ENCODE results near the gene PRAMEF9. TPM values are rescaled to one million over a fixed set of nuclear protein-coding genes. Genes with fewer than 3 reads are reported as not detected.
"Not testable (repeated sequence)": the region's sequence is repeated elsewhere in the genome, so short reads cannot be mapped to it uniquely, and the experiment has no call there.

The PRAMEF9 gene
- total and polyA plus RNA-seq, 10 donors = not detected

DNA sequence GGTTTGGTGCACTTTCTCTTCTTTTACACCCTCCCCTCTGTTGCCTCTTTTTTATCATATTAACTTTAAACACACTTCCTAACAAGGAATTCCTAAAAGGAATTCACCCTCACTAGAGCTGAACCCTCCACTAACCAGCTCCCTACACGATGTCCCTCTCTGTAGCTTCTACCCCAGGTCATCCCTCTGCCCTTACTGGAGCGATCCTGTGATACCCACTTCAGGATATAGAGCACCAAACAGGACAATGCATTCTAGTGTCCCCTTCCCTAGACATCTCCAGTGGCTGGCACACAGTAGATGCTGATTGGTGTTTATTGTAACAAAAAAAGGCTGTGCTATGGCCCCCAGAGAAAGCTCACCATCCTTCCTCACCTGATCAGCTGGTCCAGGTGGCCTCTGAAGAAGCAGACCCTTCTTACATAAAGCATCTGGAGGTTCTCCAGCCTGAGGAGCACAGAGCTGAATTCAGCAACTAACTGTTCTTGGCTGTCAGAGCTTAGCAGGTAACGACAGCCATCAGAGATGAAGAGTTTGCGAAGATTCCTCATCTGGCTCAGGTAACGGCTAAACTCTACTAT lies 52.9 kb downstream of the PRAMEF9 start:
- Histone ChIP-seq H3K27ac (no peak overlapping the region), H3K36me3 (no peaks in the 10 kb centered on the region), H3K9me3 (no peaks in the 10 kb centered on the region), H3K4me3 (no peak overlapping the region), H3K27me3 (replicated peaks in 1 of 7) (peaks cover 0 to 7% (median 0%) of the 10 kb centered on the region in 7 donors), H3K4me1 (no peaks in the 10 kb centered on the region)
- peak; percentile 27 for DNase-seq
- intact Hi-C loops (cut with DNase I; ENCODE audit: low total_unique reads) = no loop called here
- no peak for TF ChIP-seq POLR2AphosphoS5 (IDR thresholded peaks at IDR 0.05)
- TF ChIP-seq, protein P1, sequence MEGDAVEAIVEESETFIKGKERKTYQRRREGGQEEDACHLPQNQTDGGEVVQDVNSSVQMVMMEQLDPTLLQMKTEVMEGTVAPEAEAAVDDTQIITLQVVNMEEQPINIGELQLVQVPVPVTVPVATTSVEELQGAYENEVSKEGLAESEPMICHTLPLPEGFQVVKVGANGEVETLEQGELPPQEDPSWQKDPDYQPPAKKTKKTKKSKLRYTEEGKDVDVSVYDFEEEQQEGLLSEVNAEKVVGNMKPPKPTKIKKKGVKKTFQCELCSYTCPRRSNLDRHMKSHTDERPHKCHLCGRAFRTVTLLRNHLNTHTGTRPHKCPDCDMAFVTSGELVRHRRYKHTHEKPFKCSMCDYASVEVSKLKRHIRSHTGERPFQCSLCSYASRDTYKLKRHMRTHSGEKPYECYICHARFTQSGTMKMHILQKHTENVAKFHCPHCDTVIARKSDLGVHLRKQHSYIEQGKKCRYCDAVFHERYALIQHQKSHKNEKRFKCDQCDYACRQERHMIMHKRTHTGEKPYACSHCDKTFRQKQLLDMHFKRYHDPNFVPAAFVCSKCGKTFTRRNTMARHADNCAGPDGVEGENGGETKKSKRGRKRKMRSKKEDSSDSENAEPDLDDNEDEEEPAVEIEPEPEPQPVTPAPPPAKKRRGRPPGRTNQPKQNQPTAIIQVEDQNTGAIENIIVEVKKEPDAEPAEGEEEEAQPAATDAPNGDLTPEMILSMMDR (IDR thresholded peaks at IDR 0.05 in 8 of 11, conservative IDR thresholded peaks at IDR 0.05 in 3 of 11) = no peak
- no peak for TF ChIP-seq POLR2A (IDR thresholded peaks at IDR 0.05)
- WGBS, 5 donors = 79 to 88% (median 83%) methylated on average over 5 of the region's 5 CpGs

DNA sequence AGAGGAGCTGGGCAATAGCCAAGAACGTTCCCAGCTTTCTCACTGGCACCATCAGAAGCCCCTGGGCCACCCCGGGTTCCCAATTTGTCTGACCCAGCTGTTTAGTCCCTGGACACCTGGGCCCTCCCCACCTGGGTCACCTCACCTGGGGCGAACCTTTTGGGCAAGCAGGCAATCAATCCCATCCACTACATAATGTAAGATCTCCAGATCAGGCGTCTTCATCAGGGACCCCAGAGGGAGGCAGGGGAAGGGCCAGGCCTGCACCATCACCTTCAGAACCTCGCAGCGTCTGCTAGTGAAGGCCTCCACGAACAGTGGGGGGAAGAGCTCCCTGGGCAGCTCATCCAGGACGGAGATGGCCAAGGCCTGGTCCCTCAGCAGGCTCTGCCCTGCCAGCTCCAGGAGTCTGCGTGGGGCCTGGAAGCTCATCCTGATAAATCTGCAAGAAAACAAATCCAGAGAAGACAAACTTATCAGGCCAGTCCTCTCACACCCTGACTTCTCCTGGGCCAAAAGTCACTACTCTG lies 54.1 kb downstream of the PRAMEF9 start, which contains the start of gene PRAMEF18:
PRAMEF18 (minus strand) TSS at position 480 of the 530 bp plus-strand sequence; CDS start at position 432, 48 bp downstream.
- intact Hi-C loops (cut with DNase I; ENCODE audit: low total_unique reads) = not testable (repeated sequence)

DNA sequence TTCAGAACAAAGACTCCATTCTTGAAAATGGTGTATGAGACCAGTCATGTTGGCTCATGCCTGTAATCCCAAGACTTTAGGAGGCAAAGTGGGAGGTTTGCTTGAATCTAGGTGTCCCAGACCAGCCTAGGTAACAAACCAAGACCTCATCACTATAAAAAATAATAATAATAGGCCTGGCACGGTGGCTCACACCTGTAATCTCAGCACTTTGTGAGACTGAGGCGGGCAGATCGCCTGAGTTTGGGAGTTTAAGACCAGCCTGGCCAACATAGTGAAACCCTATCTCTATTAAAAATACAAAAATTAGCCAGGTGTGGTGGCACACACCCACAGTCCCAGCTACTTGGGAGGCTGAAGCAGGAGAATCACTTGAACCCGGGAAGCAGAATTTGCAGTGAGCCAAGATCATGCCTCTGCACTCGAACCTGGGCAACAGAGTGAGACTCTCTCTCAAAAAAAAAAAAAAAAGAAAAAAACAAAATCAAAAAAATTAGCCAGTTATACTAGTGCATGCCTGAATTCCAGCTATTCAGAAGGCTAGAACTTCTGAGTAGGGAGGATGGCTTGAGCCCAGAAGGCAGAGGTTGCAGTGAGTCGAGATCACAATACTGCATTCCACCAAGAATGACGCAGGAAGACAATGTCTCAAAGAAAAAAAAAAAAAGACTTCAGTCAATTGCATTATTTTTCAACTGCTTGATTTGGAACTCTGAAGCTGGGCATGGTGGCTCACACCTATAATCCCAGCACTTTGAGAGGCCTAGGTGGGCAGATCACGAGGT lies 55.8 kb downstream of the PRAMEF9 start:
- 82 to 90% (median 88%) methylated on average over 8 of the region's 8 CpGs for WGBS, 5 donors
- H3K9me3 ChIP-seq; intact Hi-C loops (cut with DNase I; ENCODE audit: low total_unique reads); H3K27ac ChIP-seq; H3K4me3 ChIP-seq; H3K4me1 ChIP-seq; H3K36me3 ChIP-seq: not testable (repeated sequence)
- H3K27me3 ChIP-seq (replicated peaks in 1 of 7) = peaks cover 0 to 28% (median 0%) of the 10 kb centered on the region in 7 donors
- peak; percentile 33 for DNase-seq

More for the DNA sequence above, 54.1 kb downstream of the PRAMEF9 start, which contains the start of gene PRAMEF18:
- not testable (repeated sequence) for H3K9me3 ChIP-seq, H3K4me3 ChIP-seq, H3K4me1 ChIP-seq, H3K36me3 ChIP-seq, H3K27ac ChIP-seq
- DNase-seq = peak; percentile 45
- peaks cover 0 to 14% (median 0%) of the 10 kb centered on the region in 7 donors for H3K27me3 ChIP-seq (replicated peaks in 1 of 7)
- WGBS, 5 donors = 61 to 81% (median 77%) methylated on average over 8 to 9 of the region's 9 CpGs

DNA sequence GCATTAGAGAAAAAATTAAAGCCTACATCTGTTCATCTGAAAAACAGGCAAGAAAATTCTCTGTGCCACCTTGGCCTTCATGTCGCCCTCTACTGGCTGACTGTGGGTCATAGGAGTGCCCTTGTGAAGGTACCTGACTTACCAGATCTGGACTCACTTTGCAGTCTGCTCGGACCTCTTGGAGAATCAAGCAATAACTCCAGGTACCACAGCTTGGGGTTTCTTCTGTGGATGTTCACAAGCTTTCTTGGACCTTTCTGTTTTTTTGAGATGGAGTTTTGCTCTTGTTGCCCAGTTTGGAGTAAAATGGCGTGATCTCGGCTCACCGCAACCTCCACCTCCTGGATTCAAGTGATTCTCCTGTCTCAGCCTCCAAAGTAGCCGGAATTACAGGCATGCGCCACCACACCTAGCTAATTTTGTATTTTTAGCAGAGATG lies 56.7 kb downstream of the PRAMEF9 start:
- DNase-seq = peak; percentile 39
- no peak overlapping the region for H3K4me3 ChIP-seq
- intact Hi-C loops (cut with DNase I; ENCODE audit: low total_unique reads) = no loop called here
- H3K4me1 ChIP-seq = no peaks in the 10 kb centered on the region
- no peak overlapping the region for H3K27ac ChIP-seq
- TF ChIP-seq, protein P1 (IDR thresholded peaks at IDR 0.05 in 8 of 11, conservative IDR thresholded peaks at IDR 0.05 in 3 of 11) = peak in 6 of 11 experiments; percentile 14 to 57 (median 38)
- TF ChIP-seq POLR2AphosphoS5 (IDR thresholded peaks at IDR 0.05) = no peak
- peaks cover 0 to 36% (median 0%) of the 10 kb centered on the region in 7 donors for H3K27me3 ChIP-seq (replicated peaks in 1 of 7)
- 71 to 80% (median 74%) methylated on average over 7 of the region's 7 CpGs for WGBS, 5 donors
- no peaks in the 10 kb centered on the region for H3K9me3 ChIP-seq
- H3K36me3 ChIP-seq = no peaks in the 10 kb centered on the region

Other genes starting within 250 kb of the PRAMEF9 start
- gene PRAMEF6, start 224.3 kb upstream of the PRAMEF9 start, total RNA-seq = not detected
- not detected for gene PRAMEF6, start 224.3 kb upstream of the PRAMEF9 start, polyA plus RNA-seq
- not detected for gene PRAMEF27, start 115.3 kb upstream of the PRAMEF9 start, total RNA-seq
- not detected for gene PRAMEF27, start 115.3 kb upstream of the PRAMEF9 start, polyA plus RNA-seq
- gene HNRNPCL3, start 111.1 kb upstream of the PRAMEF9 start, total RNA-seq = not detected
- not detected for gene HNRNPCL3, start 111.1 kb upstream of the PRAMEF9 start, polyA plus RNA-seq
- not detected for gene PRAMEF25, start 101.1 kb upstream of the PRAMEF9 start, total RNA-seq
- not detected for gene PRAMEF25, start 101.1 kb upstream of the PRAMEF9 start, polyA plus RNA-seq
- not detected for gene HNRNPCL2, start 55.0 kb upstream of the PRAMEF9 start, total RNA-seq
- not detected for gene HNRNPCL2, start 55.0 kb upstream of the PRAMEF9 start, polyA plus RNA-seq
- gene PRAMEF26, start 15.8 kb upstream of the PRAMEF9 start, total RNA-seq = not detected
- not detected for gene PRAMEF26, start 15.8 kb upstream of the PRAMEF9 start, polyA plus RNA-seq
- gene HNRNPCL4, start 6.2 kb upstream of the PRAMEF9 start, total RNA-seq = not detected
- not detected for gene HNRNPCL4, start 6.2 kb upstream of the PRAMEF9 start, polyA plus RNA-seq
- gene PRAMEF13, start 29.6 kb downstream of the PRAMEF9 start, total RNA-seq = not detected
- gene PRAMEF13, start 29.6 kb downstream of the PRAMEF9 start, polyA plus RNA-seq = not detected
- gene PRAMEF18, start 54.3 kb downstream of the PRAMEF9 start, total RNA-seq = not detected
- gene PRAMEF18, start 54.3 kb downstream of the PRAMEF9 start, polyA plus RNA-seq = not detected
- gene PRAMEF5, start 82.3 kb downstream of the PRAMEF9 start, total RNA-seq = not detected
- not detected for gene PRAMEF5, start 82.3 kb downstream of the PRAMEF9 start, polyA plus RNA-seq
- not detected for gene PRAMEF8, start 113.3 kb downstream of the PRAMEF9 start, total RNA-seq
- gene PRAMEF8, start 113.3 kb downstream of the PRAMEF9 start, polyA plus RNA-seq = not detected
- not detected for gene PRAMEF33, start 131.7 kb downstream of the PRAMEF9 start, total RNA-seq
- not detected for gene PRAMEF33, start 131.7 kb downstream of the PRAMEF9 start, polyA plus RNA-seq
- gene PRAMEF15, start 143.7 kb downstream of the PRAMEF9 start, total RNA-seq = not detected
- not detected for gene PRAMEF15, start 143.7 kb downstream of the PRAMEF9 start, polyA plus RNA-seq
- not detected for gene PRAMEF14, start 175.3 kb downstream of the PRAMEF9 start, total RNA-seq
- not detected for gene PRAMEF14, start 175.3 kb downstream of the PRAMEF9 start, polyA plus RNA-seq
- not detected for gene PRAMEF19, start 200.1 kb downstream of the PRAMEF9 start, total RNA-seq
- gene PRAMEF19, start 200.1 kb downstream of the PRAMEF9 start, polyA plus RNA-seq = not detected
- gene PRAMEF17, start 217.8 kb downstream of the PRAMEF9 start, total RNA-seq = not detected
- not detected for gene PRAMEF17, start 217.8 kb downstream of the PRAMEF9 start, polyA plus RNA-seq
- gene PRAMEF20, start 238.6 kb downstream of the PRAMEF9 start, total RNA-seq = not detected
- under 1 TPM in 1 of 3 donors, not detected in 2; 0.09 TPM for gene PRAMEF20, start 238.6 kb downstream of the PRAMEF9 start, polyA plus RNA-seq